ENCODE measurements around the gene FMO5. TPM values are rescaled to one million over a fixed set of nuclear protein-coding genes. Genes with fewer than 3 reads are reported as not detected.
A peak's percentile ranks its signal among the peaks of the same experiment; 100 is the strongest.

The FMO5 gene
- total and polyA plus RNA-seq, 10 of the 15 experiments (the other 5 are each of a cell fraction or from before 2014, with no cell fraction given) = 0.05 to 0.58 (median 0.19) TPM

DNA sequence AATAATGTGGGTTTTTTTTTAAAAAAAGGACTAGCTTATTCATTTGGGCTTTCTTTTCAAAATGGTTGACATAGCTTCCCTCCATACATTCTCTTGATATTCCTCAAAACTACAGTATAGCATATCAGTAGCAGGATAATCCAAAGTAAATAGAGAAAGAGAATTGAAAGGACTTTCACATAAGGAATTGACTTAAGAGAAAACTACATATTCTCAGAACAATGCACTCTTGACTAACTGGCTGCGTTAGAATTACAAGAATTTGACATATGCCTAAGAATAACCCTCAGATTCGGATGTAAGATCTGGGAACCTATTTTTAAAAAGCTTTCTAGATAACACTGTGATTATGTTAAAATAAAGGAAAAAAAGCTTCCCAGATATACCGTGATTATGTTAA is 56.0 kb downstream of the FMO5 start:
- no peak overlapping the region for H3K27ac ChIP-seq (ENCODE audit: control insufficient read depth, insufficient read depth)
- no peaks in the 10 kb centered on the region for H4K20me1 ChIP-seq (ENCODE audit: control insufficient read depth, insufficient read depth)
- ATAC-seq (no peak), FAIRE-seq (no peak), DNase-seq (ENCODE audit: low read depth, low spot score) (no peak)
- TSS peak; percentile 32 for BruUV-seq (replicated peaks)
- H3K4me3 ChIP-seq = no peak overlapping the region
- no peak for TF ChIP-seq CEBPB (IDR thresholded peaks at IDR 0.05; ENCODE audit: borderline replicate concordance in 1 of 2, low read depth in 2 of 2, low read length in 2 of 2)
- no peak for TF ChIP-seq ESRRA (IDR thresholded peaks at IDR 0.05; ENCODE audit: low read length)
- TF ChIP-seq RFX5 (IDR thresholded peaks at IDR 0.05; ENCODE audit: low read depth, low read length) = no peak
- POLR2A ChIA-PET = interaction anchor here (1.3 kb wide), 2 partner anchors 56 to 74 kb away, joined by 3 to 4 read pairs; partner anchors contain the start of gene FMO5
- peaks cover 22% of the 10 kb centered on the region for H3K79me2 ChIP-seq (ENCODE audit: control insufficient read depth, insufficient read depth, low read length)
- 82% methylated on average over 3 of the region's 3 CpGs for WGBS (ENCODE audit: insufficient coverage, insufficient replicate concordance, low lambda C conversion rate, missing lambda C conversion rate)
- intact Hi-C loops (cut with micrococcal nuclease; ENCODE audit: unreplicated experiment) (no loop called here), in situ Hi-C loops (cut with MboI) (no loop called here)
- no peaks in the 10 kb centered on the region for H3K27me3 ChIP-seq (replicated peaks in 1 of 2; ENCODE audit: control insufficient read depth in 2 of 2, insufficient read depth in 2 of 2, low read length in 1 of 2)
- no peaks in the 10 kb centered on the region for H3K4me1 ChIP-seq (ENCODE audit: control insufficient read depth, insufficient read depth, low read length)
- H2AFZ ChIP-seq (ENCODE audit: control insufficient read depth, low read depth, low read length) = no peak overlapping the region
- RAD21 ChIA-PET (ENCODE audit: unreplicated experiment) = interaction anchor here (2.3 kb wide), 1 partner anchor 74 kb away, joined by 11 read pairs; the partner anchor contains the start of gene CHD1L
- no peak overlapping the region for H3K4me2 ChIP-seq (ENCODE audit: control insufficient read depth, insufficient read depth)
- H3K9ac ChIP-seq (ENCODE audit: control insufficient read depth, insufficient read depth, low read length) = no peak overlapping the region
- SMC1A ChIA-PET (ENCODE audit: uncharacterized antibody, unreplicated experiment) = interaction anchor here (0.6 to 2.5 kb wide), 4 partner anchors 31 to 348 kb away, joined by 3 to 11 read pairs (median 3); no protein-coding TSS in a partner anchor
- no peaks in the 10 kb centered on the region for H3K9me3 ChIP-seq (replicated peaks; ENCODE audit: control insufficient read depth, insufficient read depth, low read length)
- CTCF ChIA-PET = interaction anchor here (0.9 to 6.1 kb wide), 3 partner anchors 10 to 103 kb away, joined by 3 to 54 read pairs (median 3); partner anchors contain the start of gene CHD1L
- peaks cover 0 to 2% of the 10 kb centered on the region in 2 experiments; a peak in 1 of 4 replicates for H3K36me3 ChIP-seq (ENCODE audit: control insufficient read depth in 2 of 2, insufficient read depth in 2 of 2, low read length in 1 of 2)

DNA sequence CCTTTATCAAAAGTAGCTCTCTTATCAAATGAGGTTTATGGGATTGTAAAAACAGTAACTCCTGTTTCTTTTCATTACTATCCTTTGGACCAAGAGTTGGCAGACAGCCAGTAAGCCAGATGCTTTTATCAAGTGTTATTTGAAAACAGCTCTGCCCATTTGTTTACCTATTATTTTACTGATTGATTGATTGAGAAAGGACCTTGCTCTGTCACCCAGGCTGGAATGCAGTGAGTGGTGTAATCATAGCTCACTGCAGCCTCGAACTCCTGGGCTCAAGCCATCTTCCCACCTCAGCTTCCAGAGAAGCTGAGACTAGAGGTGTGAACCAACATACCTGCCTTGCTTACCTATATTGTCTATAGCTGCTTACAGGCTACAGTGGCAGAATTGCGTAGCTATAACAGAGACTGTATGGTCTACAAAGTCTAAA is 56.5 kb downstream of the FMO5 start:
- DNase-seq (ENCODE audit: low read depth, low spot score) (no peak), FAIRE-seq (no peak), ATAC-seq (no peak)
- intact Hi-C loops (cut with micrococcal nuclease; ENCODE audit: unreplicated experiment) (no loop called here), in situ Hi-C loops (cut with MboI) (no loop called here)
- Histone ChIP-seq H3K4me2 (ENCODE audit: control insufficient read depth, insufficient read depth) (no peak overlapping the region), H3K9me3 (replicated peaks; ENCODE audit: control insufficient read depth, insufficient read depth, low read length) (no peaks in the 10 kb centered on the region), H3K4me3 (no peak overlapping the region), H3K27me3 (replicated peaks in 1 of 2; ENCODE audit: control insufficient read depth in 2 of 2, insufficient read depth in 2 of 2, low read length in 1 of 2) (no peaks in the 10 kb centered on the region), H3K9ac (ENCODE audit: control insufficient read depth, insufficient read depth, low read length) (no peak overlapping the region), H3K36me3 (ENCODE audit: control insufficient read depth in 2 of 2, insufficient read depth in 2 of 2, low read length in 1 of 2) (peaks cover 0 to 2% of the 10 kb centered on the region in 2 experiments; a peak in 1 of 4 replicates), H3K27ac (ENCODE audit: control insufficient read depth, insufficient read depth) (no peak overlapping the region), H2AFZ (ENCODE audit: control insufficient read depth, low read depth, low read length) (no peak overlapping the region), H4K20me1 (ENCODE audit: control insufficient read depth, insufficient read depth) (no peaks in the 10 kb centered on the region), H3K4me1 (ENCODE audit: control insufficient read depth, insufficient read depth, low read length) (no peaks in the 10 kb centered on the region), H3K79me2 (ENCODE audit: control insufficient read depth, insufficient read depth, low read length) (peaks cover 22% of the 10 kb centered on the region)
- POLR2A ChIA-PET = interaction anchor here (0.5 to 1.3 kb wide), 3 partner anchors 56 to 124 kb away, joined by 3 to 4 read pairs (median 3); partner anchors contain the start of gene FMO5
- SMC1A ChIA-PET (ENCODE audit: uncharacterized antibody, unreplicated experiment) = interaction anchor here (0.6 to 2.5 kb wide), 4 partner anchors 32 to 348 kb away, joined by 3 to 11 read pairs (median 3); no protein-coding TSS in a partner anchor
- no TSS peak for BruUV-seq (replicated peaks)
- CTCF ChIA-PET = interaction anchor here (0.9 to 6.1 kb wide), 3 partner anchors 10 to 104 kb away, joined by 3 to 54 read pairs (median 3); partner anchors contain the start of gene CHD1L
- TF ChIP-seq ETV6 (conservative IDR thresholded peaks at IDR 0.05 in 1 of 2, IDR thresholded peaks at IDR 0.05 in 1 of 2; ENCODE audit: borderline replicate concordance in 1 of 2, low read depth in 1 of 2) = no peak
- TF ChIP-seq MEF2A (IDR thresholded peaks at IDR 0.05; ENCODE audit: insufficient read depth, low read depth, low read length) = no peak
- no peak for TF ChIP-seq SREBF2 (IDR thresholded peaks at IDR 0.05; ENCODE audit: low read length)
- no peak for TF ChIP-seq JUNB (IDR thresholded peaks at IDR 0.05)
- RAD21 ChIA-PET (ENCODE audit: unreplicated experiment) = interaction anchor here (2.3 kb wide), 1 partner anchor 74 kb away, joined by 11 read pairs; the partner anchor contains the start of gene CHD1L
- WGBS (ENCODE audit: insufficient coverage, insufficient replicate concordance, low lambda C conversion rate, missing lambda C conversion rate) = 96% methylated on average over 2 of the region's 2 CpGs

All from GM12878 (cell line).